H9 (cell line): ENCODE measurements around the gene ARHGEF17. TPM values are rescaled to one million over a fixed set of nuclear protein-coding genes. Genes with fewer than 3 reads are reported as not detected.

Experiments
- DNase-seq: peaks from one replicate; pipeline ENCODE4 v3.0.0-alpha.2; 2017
- H2AFZ ChIP-seq: one replicate; pipeline ENCODE4 v1.6.1; 2013; ENCODE audit warnings: mild to moderate bottlenecking, low read length, control low read depth, moderate library complexity
- H2AK5ac ChIP-seq: 2 replicates; pipeline ENCODE4 v1.6.1; 2013; ENCODE audit warnings: low read length, control low read depth, mixed read lengths; ENCODE audit not compliant: insufficient read length
- H2BK120ac ChIP-seq: one replicate; pipeline ENCODE4 v1.6.1; 2013; ENCODE audit warnings: low read depth, mild to moderate bottlenecking, low read length, control low read depth, inconsistent platforms; ENCODE audit not compliant: poor library complexity, severe bottlenecking
- H2BK12ac ChIP-seq: 2 replicates; pipeline ENCODE4 v1.6.1; 2013; ENCODE audit warnings: low read length, control low read depth, mixed read lengths, low read depth; ENCODE audit not compliant: insufficient read length
- H2BK15ac ChIP-seq: 2 replicates; pipeline ENCODE4 v1.6.1; 2013; ENCODE audit warnings: low read depth, low read length, control low read depth
- H2BK20ac ChIP-seq: one replicate; pipeline ENCODE4 v1.6.1; 2013; ENCODE audit warnings: low read depth, mild to moderate bottlenecking, low read length, control low read depth, inconsistent platforms; ENCODE audit not compliant: poor library complexity, severe bottlenecking
- H2BK5ac ChIP-seq: 2 replicates; pipeline ENCODE4 v1.6.1; 2013; ENCODE audit warnings: low read length, control low read depth, mixed read lengths; ENCODE audit not compliant: insufficient read length
- H3K14ac ChIP-seq: 2 replicates; pipeline ENCODE4 v1.6.1; 2013; ENCODE audit warnings: low read length, control low read depth; ENCODE audit not compliant: insufficient read depth
- H3K18ac ChIP-seq: 2 replicates; pipeline ENCODE4 v1.6.1; 2013; ENCODE audit warnings: low read depth, mild to moderate bottlenecking, mixed read lengths, low read length, control low read depth; ENCODE audit not compliant: insufficient read length
- H3K23ac ChIP-seq: 2 replicates; pipeline ENCODE4 v1.6.1; 2013; ENCODE audit warnings: low read length, control low read depth, mixed read lengths, low read depth; ENCODE audit not compliant: insufficient read length
- H3K23me2 ChIP-seq: 2 replicates; pipeline ENCODE4 v1.6.1; 2013; ENCODE audit warnings: low read depth, mild to moderate bottlenecking, mixed read lengths, low read length, control low read depth; ENCODE audit not compliant: insufficient read length, poor library complexity, severe bottlenecking
- H3K27ac ChIP-seq: 2 replicates; pipeline ENCODE4 v1.5.1; 2013; ENCODE audit warnings: low read length, control low read depth, mixed read lengths, low read depth; ENCODE audit not compliant: insufficient read length
- H3K27me3 ChIP-seq: 2 replicates; pipeline ENCODE4 v1.6.1; 2013; ENCODE audit warnings: low read length, control low read depth, inconsistent platforms; ENCODE audit not compliant: insufficient read depth
- H3K4ac ChIP-seq: 2 replicates; pipeline ENCODE4 v1.6.1; 2013; ENCODE audit warnings: low read depth, mild to moderate bottlenecking, control low read depth, inconsistent platforms, low read length, moderate library complexity
- H3K4me1 ChIP-seq: 2 replicates; pipeline ENCODE4 v1.6.1; 2013; ENCODE audit warnings: low read length, control low read depth, inconsistent platforms; ENCODE audit not compliant: insufficient read depth
- H3K4me2 ChIP-seq: 2 replicates; pipeline ENCODE4 v1.6.1; 2013; ENCODE audit warnings: low read length, control low read depth, mixed read lengths; ENCODE audit not compliant: insufficient read length, insufficient read depth
- H3K56ac ChIP-seq: 2 replicates; pipeline ENCODE4 v1.6.1; 2013; ENCODE audit warnings: low read depth, mild to moderate bottlenecking, mixed read lengths, low read length, control low read depth; ENCODE audit not compliant: insufficient read length
- H3K79me1 ChIP-seq: 2 replicates; pipeline ENCODE4 v1.6.1; 2013; ENCODE audit warnings: low read depth, mild to moderate bottlenecking, moderate library complexity, low read length, control low read depth, inconsistent platforms; ENCODE audit not compliant: insufficient read depth, poor library complexity, severe bottlenecking
- H3K79me2 ChIP-seq: 2 replicates; pipeline ENCODE4 v1.6.1; 2013; ENCODE audit warnings: low read length, control low read depth, inconsistent platforms; ENCODE audit not compliant: insufficient read depth
- H3K9ac ChIP-seq: 2 replicates; pipeline ENCODE4 v1.6.1; 2013; ENCODE audit warnings: low read length, control low read depth, mixed read lengths; ENCODE audit not compliant: insufficient read length; ENCODE audit errors: extremely low read depth
- H3K9me3 ChIP-seq: one replicate; pipeline ENCODE4 v1.6.1; 2013; ENCODE audit warnings: low read depth, low read length, inconsistent platforms; ENCODE audit not compliant: control insufficient read depth
- H3T11ph ChIP-seq: one replicate; pipeline ENCODE4 v1.6.1; 2013; ENCODE audit warnings: mild to moderate bottlenecking, low read length, control low read depth, inconsistent platforms
- H4K20me1 ChIP-seq: one replicate; pipeline ENCODE4 v1.6.1; 2013; ENCODE audit not compliant: control insufficient read depth, insufficient read length, insufficient read depth
- H4K5ac ChIP-seq: 2 replicates; pipeline ENCODE4 v1.6.1; 2013; ENCODE audit warnings: low read depth, mild to moderate bottlenecking, mixed read lengths, low read length, control low read depth; ENCODE audit not compliant: insufficient read length
- H4K8ac ChIP-seq: replicated peaks from 2 replicates; pipeline ENCODE4 v1.6.1; 2013; ENCODE audit warnings: low read length, control low read depth, mixed read lengths, low read depth; ENCODE audit not compliant: insufficient read length
- H4K91ac ChIP-seq: 2 replicates; pipeline ENCODE4 v1.6.1; 2013; ENCODE audit warnings: low read depth, mild to moderate bottlenecking, moderate library complexity, mixed read lengths, low read length, control low read depth; ENCODE audit not compliant: insufficient read length
- H3K27ac Mint-ChIP-seq, 3 experiments: 2 replicates in 2 of 3; 3 replicates in 1 of 3; pipeline ENCODE4 v1.8.0; 2020 to 2021; ENCODE audit warnings: mixed read lengths in 3 of 3, mild to moderate bottlenecking in 1 of 3, moderate library complexity in 1 of 3
- H3K27me3 Mint-ChIP-seq: 2 replicates; pipeline ENCODE4 v1.8.0; 2021; ENCODE audit warnings: low read depth, mild to moderate bottlenecking, moderate library complexity, mixed read lengths
- H3K36me3 Mint-ChIP-seq, 3 experiments: 2 replicates in 2 of 3; 3 replicates in 1 of 3; pipeline ENCODE4 v1.8.0; 2020 to 2021; ENCODE audit warnings: low read depth in 3 of 3, mixed read lengths in 3 of 3; ENCODE audit not compliant: insufficient read depth in 1 of 3
- H3K4me1 Mint-ChIP-seq, 2 experiments: 2 replicates each; pipeline ENCODE4 v1.8.0; 2020; ENCODE audit warnings: mixed read lengths in 2 of 2
- H3K4me3 Mint-ChIP-seq, 2 experiments: 2 replicates in 1 of 2; 3 replicates in 1 of 2; pipeline ENCODE4 v1.8.0; 2020 to 2021; ENCODE audit warnings: mild to moderate bottlenecking in 2 of 2, mixed read lengths in 2 of 2, moderate library complexity in 1 of 2
- H3K9me3 Mint-ChIP-seq, 2 experiments: 2 replicates in 1 of 2; 3 replicates in 1 of 2; pipeline ENCODE4 v1.8.0; 2020; ENCODE audit warnings: mild to moderate bottlenecking in 2 of 2, mixed read lengths in 2 of 2, moderate library complexity in 1 of 2
- CTCF ChIP-seq: fragments of 200-600 bp; sonication (generic); conservative IDR thresholded peaks from 3 replicates; pipeline ENCODE4 v1.8.0; 2021; ENCODE audit warnings: antibody characterized with exemption, mild to moderate bottlenecking
- WGBS: extraction: QIAGEN DNeasy Blood & Tissue Kit; methylation state at CpG from one replicate; pipeline ENCODE4 v1.1.7; 2013; ENCODE audit warnings: missing lambda C conversion rate, low lambda C conversion rate, mixed read lengths; ENCODE audit not compliant: insufficient read length; ENCODE audit errors: extremely low coverage; 5-methylcytosine and 5-hydroxymethylcytosine counted together
- total RNA-seq: library from RNA; stranded (reverse); gene quantifications from 2 replicates; pipeline ENCODE4 v1.2.1, GENCODE V29; 2021

The ARHGEF17 gene
- total RNA-seq, 1 experiment from 2014 or later = 7.4 TPM

GRCh38 chr11:73366953-73367352 lies 58.9 kb downstream of the ARHGEF17 start:
- Histone ChIP-seq H4K20me1 (no peaks in the 10 kb centered on the region), H3K23ac (no peak overlapping the region), H4K8ac (no peak overlapping the region), H3K56ac (no peak overlapping the region), H3K4me1 (no peaks in the 10 kb centered on the region), H2BK12ac (no peak overlapping the region), H3K18ac (no peak overlapping the region), H3K79me2 (no peaks in the 10 kb centered on the region), H3K4ac (no peak overlapping the region), H3K23me2 (peaks cover 1% of the 10 kb centered on the region), H3K79me1 (no peaks in the 10 kb centered on the region), H2BK15ac (no peak overlapping the region), H4K91ac (no peak overlapping the region), H3K27ac (no peak overlapping the region), H3K27me3 (no peaks in the 10 kb centered on the region), H3K9me3 (no peaks in the 10 kb centered on the region), H2BK5ac (no peak overlapping the region), H2BK120ac (no peak overlapping the region), H2BK20ac (no peak overlapping the region), H3K14ac (no peak overlapping the region), H4K5ac (no peak overlapping the region), H2AFZ (no peak overlapping the region), H2AK5ac (no peak overlapping the region), H3K4me2 (no peak overlapping the region), H3T11ph (no peak overlapping the region), H3K9ac (no peak overlapping the region)
- H3K4me3 Mint-ChIP-seq = no peak overlapping the region
- H3K36me3 Mint-ChIP-seq = peaks cover 4 to 12% (median 4%) of the 10 kb centered on the region in 3 experiments; a peak in 4 of 7 replicates
- H3K4me1 Mint-ChIP-seq = peaks cover 3% of the 10 kb centered on the region in 2 experiments; a peak in 3 of 4 replicates
- TF ChIP-seq CTCF = no peak
- H3K9me3 Mint-ChIP-seq = no peaks in the 10 kb centered on the region
- DNase-seq = no peak
- no peak overlapping the region for H3K27ac Mint-ChIP-seq
- WGBS = no CpG with 5 or more reads among the region's 6 CpGs
- peaks cover 10% of the 10 kb centered on the region for H3K27me3 Mint-ChIP-seq
